ENCODE measurements around the gene STARD9.

DNA sequence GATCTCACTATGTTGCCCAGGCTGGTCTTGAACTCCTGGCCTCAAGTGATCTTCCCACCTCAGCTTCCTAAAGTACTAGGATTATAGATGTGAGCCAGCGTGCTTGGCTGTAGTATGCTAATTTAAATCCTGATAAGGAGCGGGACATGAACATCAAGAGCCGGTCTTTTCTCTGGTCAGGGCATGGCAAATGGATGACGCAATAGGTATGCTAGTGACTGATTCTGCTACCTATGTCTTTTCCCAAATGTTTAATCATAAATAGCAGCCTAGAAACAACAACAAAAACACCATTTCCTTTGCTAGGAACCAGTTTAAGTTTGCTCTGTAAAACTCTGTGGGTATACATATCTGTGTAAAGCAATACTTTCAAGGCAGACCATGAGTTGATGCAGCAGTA lies 64.7 kb downstream of the STARD9 start:
- TF ChIP-seq, protein P1, sequence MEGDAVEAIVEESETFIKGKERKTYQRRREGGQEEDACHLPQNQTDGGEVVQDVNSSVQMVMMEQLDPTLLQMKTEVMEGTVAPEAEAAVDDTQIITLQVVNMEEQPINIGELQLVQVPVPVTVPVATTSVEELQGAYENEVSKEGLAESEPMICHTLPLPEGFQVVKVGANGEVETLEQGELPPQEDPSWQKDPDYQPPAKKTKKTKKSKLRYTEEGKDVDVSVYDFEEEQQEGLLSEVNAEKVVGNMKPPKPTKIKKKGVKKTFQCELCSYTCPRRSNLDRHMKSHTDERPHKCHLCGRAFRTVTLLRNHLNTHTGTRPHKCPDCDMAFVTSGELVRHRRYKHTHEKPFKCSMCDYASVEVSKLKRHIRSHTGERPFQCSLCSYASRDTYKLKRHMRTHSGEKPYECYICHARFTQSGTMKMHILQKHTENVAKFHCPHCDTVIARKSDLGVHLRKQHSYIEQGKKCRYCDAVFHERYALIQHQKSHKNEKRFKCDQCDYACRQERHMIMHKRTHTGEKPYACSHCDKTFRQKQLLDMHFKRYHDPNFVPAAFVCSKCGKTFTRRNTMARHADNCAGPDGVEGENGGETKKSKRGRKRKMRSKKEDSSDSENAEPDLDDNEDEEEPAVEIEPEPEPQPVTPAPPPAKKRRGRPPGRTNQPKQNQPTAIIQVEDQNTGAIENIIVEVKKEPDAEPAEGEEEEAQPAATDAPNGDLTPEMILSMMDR (optimal IDR thresholded peaks at IDR 0.05 in 1 of 3, IDR thresholded peaks at IDR 0.05 in 1 of 3, conservative IDR thresholded peaks at IDR 0.05 in 1 of 3; ENCODE audit: extremely low read depth in 1 of 3, insufficient read depth in 2 of 3, low read length in 3 of 3), result no peak
- TF ChIP-seq EZH2 (IDR thresholded peaks at IDR 0.05; ENCODE audit: low read length), result no peak

Measured in keratinocyte (primary cell).